Measurements from ENCODE around the gene ZNF511. TPM values are rescaled to one million over a fixed set of nuclear protein-coding genes. Genes with fewer than 3 reads are reported as not detected.

The ZNF511 gene
- total RNA-seq, 1 experiment from 2014 or later: 49.0 TPM

DNA sequence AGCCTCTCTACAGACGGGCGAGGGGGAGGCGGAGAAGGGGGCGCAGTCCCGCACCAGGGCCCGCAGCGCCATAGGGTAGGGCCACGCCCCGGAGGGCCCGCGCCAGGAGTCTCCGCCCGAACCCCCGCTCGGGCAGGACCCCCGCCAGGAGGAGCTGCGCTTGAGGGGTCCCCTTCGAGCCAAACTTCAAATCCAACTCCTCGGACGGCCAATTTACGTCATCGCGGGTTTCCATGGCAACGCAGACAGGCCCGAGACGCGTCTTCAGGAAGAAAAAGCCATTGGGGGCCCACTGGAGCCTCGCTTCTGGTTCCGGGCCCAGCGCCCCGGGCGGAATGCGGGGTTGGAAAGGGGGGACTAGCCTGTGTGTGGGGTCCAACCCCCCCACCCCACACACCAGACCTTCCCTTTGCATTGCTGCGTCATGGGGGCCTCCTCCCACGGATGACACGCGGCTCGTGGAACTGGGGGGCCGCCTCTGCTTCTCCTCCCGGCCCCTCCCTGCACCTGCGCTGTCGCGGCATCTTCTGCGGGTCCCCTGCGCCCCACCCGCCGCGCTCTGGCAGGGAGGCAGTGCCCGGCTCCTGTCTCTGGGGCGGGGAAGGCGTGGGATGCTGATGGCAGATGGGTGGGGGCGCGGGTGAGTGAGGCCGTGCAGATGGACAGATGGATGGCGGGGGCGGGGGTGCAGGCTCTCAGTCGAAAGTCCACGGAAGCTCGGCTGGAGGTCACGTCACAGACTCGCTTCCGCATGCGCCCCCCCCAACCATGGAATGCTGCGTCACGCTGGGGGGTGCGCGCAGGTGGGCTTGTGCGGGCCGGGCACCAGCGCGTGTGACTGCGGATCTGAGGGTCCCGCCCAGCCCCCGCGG, 26.8 kb downstream of the ZNF511 start:
- Histone ChIP-seq H3K4me2 (ENCODE audit: low read length) (no peak overlapping the region), H3K9ac (ENCODE audit: low read length) (no peak overlapping the region), H3K27ac (ENCODE audit: low read depth, low read length) (no peak overlapping the region), H3K27me3 (ENCODE audit: insufficient read depth, low read length) (no peaks in the 10 kb centered on the region), H3K9me3 (ENCODE audit: control insufficient read depth in 1 of 2, insufficient read depth in 1 of 2, low read depth in 1 of 2, low read length in 2 of 2) (no peaks in the 10 kb centered on the region), H3K4me1 (ENCODE audit: control insufficient read depth in 1 of 2, insufficient read depth in 2 of 2, low read length in 2 of 2) (no peaks in the 10 kb centered on the region), H3K9me2 (ENCODE audit: insufficient read depth) (no peaks in the 10 kb centered on the region), H3K36me3 (ENCODE audit: control insufficient read depth in 1 of 2, insufficient read depth in 2 of 2, low read length in 2 of 2) (no peaks in the 10 kb centered on the region), H3K79me2 (ENCODE audit: insufficient read depth, low read length) (no peaks in the 10 kb centered on the region), H2AFZ (ENCODE audit: low read depth, low read length, poor library complexity, severe bottlenecking) (no peak overlapping the region), H3K4me3 (replicated peaks in 1 of 2; ENCODE audit: low read depth in 1 of 2, low read length in 2 of 2) (no peak overlapping the region), H4K20me1 (ENCODE audit: insufficient read depth) (no peaks in the 10 kb centered on the region)
- BruUV-seq (replicated peaks): no TSS peak
- ChIA-PET POLR2A (no interaction called here), CTCF (no interaction called here), RAD21 (ENCODE audit: low non-redundant PET in 1 of 2, low total read pairs in 2 of 2, uncharacterized antibody in 2 of 2, unreplicated experiment in 2 of 2) (no interaction called here)
- ATAC-seq (no peak), DNase-seq (ENCODE audit: low read depth, low spot score) (no peak)
- intact Hi-C loops (cut with micrococcal nuclease): no loop called here
- no peak for TF ChIP-seq ZNF274 (IDR thresholded peaks at IDR 0.05; ENCODE audit: low read depth, low read length)
- TF ChIP-seq EGR1 (IDR thresholded peaks at IDR 0.05; ENCODE audit: low read depth): no peak
- TF ChIP-seq TCF7L2 (IDR thresholded peaks at IDR 0.05; ENCODE audit: borderline replicate concordance, extremely low read depth, insufficient read depth, insufficient read length): no peak
- no peak for TF ChIP-seq SRF (IDR thresholded peaks at IDR 0.05; ENCODE audit: low read depth)
- TF ChIP-seq ELF1 (IDR thresholded peaks at IDR 0.05; ENCODE audit: borderline replicate concordance, low read depth): no peak
- TF ChIP-seq, protein P1, sequence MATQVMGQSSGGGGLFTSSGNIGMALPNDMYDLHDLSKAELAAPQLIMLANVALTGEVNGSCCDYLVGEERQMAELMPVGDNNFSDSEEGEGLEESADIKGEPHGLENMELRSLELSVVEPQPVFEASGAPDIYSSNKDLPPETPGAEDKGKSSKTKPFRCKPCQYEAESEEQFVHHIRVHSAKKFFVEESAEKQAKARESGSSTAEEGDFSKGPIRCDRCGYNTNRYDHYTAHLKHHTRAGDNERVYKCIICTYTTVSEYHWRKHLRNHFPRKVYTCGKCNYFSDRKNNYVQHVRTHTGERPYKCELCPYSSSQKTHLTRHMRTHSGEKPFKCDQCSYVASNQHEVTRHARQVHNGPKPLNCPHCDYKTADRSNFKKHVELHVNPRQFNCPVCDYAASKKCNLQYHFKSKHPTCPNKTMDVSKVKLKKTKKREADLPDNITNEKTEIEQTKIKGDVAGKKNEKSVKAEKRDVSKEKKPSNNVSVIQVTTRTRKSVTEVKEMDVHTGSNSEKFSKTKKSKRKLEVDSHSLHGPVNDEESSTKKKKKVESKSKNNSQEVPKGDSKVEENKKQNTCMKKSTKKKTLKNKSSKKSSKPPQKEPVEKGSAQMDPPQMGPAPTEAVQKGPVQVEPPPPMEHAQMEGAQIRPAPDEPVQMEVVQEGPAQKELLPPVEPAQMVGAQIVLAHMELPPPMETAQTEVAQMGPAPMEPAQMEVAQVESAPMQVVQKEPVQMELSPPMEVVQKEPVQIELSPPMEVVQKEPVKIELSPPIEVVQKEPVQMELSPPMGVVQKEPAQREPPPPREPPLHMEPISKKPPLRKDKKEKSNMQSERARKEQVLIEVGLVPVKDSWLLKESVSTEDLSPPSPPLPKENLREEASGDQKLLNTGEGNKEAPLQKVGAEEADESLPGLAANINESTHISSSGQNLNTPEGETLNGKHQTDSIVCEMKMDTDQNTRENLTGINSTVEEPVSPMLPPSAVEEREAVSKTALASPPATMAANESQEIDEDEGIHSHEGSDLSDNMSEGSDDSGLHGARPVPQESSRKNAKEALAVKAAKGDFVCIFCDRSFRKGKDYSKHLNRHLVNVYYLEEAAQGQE (IDR thresholded peaks at IDR 0.05; ENCODE audit: low read depth): no peak
- TF ChIP-seq RAD21 (IDR thresholded peaks at IDR 0.05; ENCODE audit: low read depth): no peak
- no peak for TF ChIP-seq SIN3A (IDR thresholded peaks at IDR 0.05; ENCODE audit: low read depth)
- no peak for TF ChIP-seq CBX3 (IDR thresholded peaks at IDR 0.05; ENCODE audit: low read depth)
- TF ChIP-seq JUND (IDR thresholded peaks at IDR 0.05): no peak
- TF ChIP-seq SP1 (IDR thresholded peaks at IDR 0.05; ENCODE audit: low read depth): no peak
- no peak for TF ChIP-seq EZH2 (IDR thresholded peaks at IDR 0.05)
- no peak for TF ChIP-seq CEBPB (IDR thresholded peaks at IDR 0.05; ENCODE audit: low read depth)
- no peak for TF ChIP-seq YY1 (IDR thresholded peaks at IDR 0.05; ENCODE audit: extremely low read depth, insufficient replicate concordance, low read depth, low read length)

Data from HCT116 (cell line).